Gastrocnemius medialis (tissue), 4 donors: ENCODE results near the gene MYL7. TPM values are rescaled to one million over a fixed set of nuclear protein-coding genes. Genes with fewer than 3 reads are reported as not detected.
"Not testable (repeated sequence)": the region's sequence is repeated elsewhere in the genome, so short reads cannot be mapped to it uniquely, and the experiment has no call there.

ENCODE experiments used
- ATAC-seq, 2 donors: fragments of 150-250 bp; one replicate each; pipeline ENCODE4 v1.9.1; 2016
- DNase-seq, 2 donors: peaks; one replicate each; pipeline ENCODE4 v3.0.0-alpha.2; 2019
- H3K27ac ChIP-seq, 4 donors: fragments of 200-600 bp; sonication (generic); 1 replicate in 1 of 4; 2 replicates in 3 of 4; pipeline ENCODE4 v1.5.1; 2016 to 2018; ENCODE audit warnings: mild to moderate bottlenecking in 2 of 4, moderate library complexity in 1 of 4
- H3K27me3 ChIP-seq, 3 donors: fragments of 200-600 bp; sonication (generic) in 2 of 3; 1 replicate in 1 of 3; 2 replicates in 2 of 3; pipeline versions ENCODE4 v1.5.1 to v1.6.0; 2016 to 2019; ENCODE audit warnings: mild to moderate bottlenecking in 1 of 3, moderate library complexity in 1 of 3
- H3K36me3 ChIP-seq, 2 donors: fragments of 200-600 bp; sonication (generic) in 1 of 2; one replicate each; pipeline ENCODE4 v1.5.1; 2017 to 2018
- H3K4me1 ChIP-seq, 2 donors: fragments of 200-600 bp; sonication (generic) in 1 of 2; one replicate each; pipeline ENCODE4 v1.5.1; 2016 to 2017; ENCODE audit warnings: mild to moderate bottlenecking in 2 of 2
- H3K4me3 ChIP-seq, 4 donors: fragments of 200-600 bp; sonication (generic) in 3 of 4; 1 replicate in 1 of 4; 2 replicates in 3 of 4; pipeline ENCODE4 v1.5.1; 2016 to 2019; ENCODE audit warnings: mild to moderate bottlenecking in 2 of 4
- H3K9me3 ChIP-seq, 3 donors: fragments of 200-600 bp; sonication (generic) in 2 of 3; 1 replicate in 1 of 3; 2 replicates in 2 of 3; pipeline ENCODE4 v1.5.1; 2016 to 2019
- POLR2A ChIP-seq, 2 donors: fragments of 450-650 bp; IDR thresholded peaks; one replicate each; pipeline ENCODE4 v1.6.1; 2017; ENCODE audit warnings: antibody characterized with exemption in 2 of 2, mild to moderate bottlenecking in 2 of 2, moderate library complexity in 2 of 2
- in situ Hi-C, 4 donors: fragments of 200-750 bp; cut with MboI; loops; one replicate each; pipeline versions ENCODE4 v1.15.0 to v1.8.0; 2017; ENCODE audit warnings: low sequenced_read_pairs in 4 of 4
- intact Hi-C: fragments of 100-400 bp; cut with DNase I; formaldehyde crosslinking; loops from one replicate; pipeline ENCODE4 v1.15.1; 2023; ENCODE audit warnings: low total_unique reads
- total RNA-seq, 4 donors: library from RNA; depleted of rRNA; stranded (reverse); fragments of >200 nt; gene quantifications; one replicate each; pipeline versions ENCODE4 v1.1.0 to v1.2.3, GENCODE V29; 2016
- TF ChIP-seq, protein P1 (sequence below), 5 experiments: fragments of 450-650 bp in 3 of 5; fragments of 200-600 bp in 2 of 5; sonication (generic) in 2 of 5; IDR thresholded peaks in 4 of 5; conservative IDR thresholded peaks in 1 of 5; 1 replicate in 4 of 5; 2 replicates in 1 of 5; pipeline ENCODE4 v1.5.1; 2016 to 2019; ENCODE audit warnings: antibody characterized with exemption in 5 of 5, mild to moderate bottlenecking in 3 of 5, moderate library complexity in 3 of 5

Gene MYL7
- total RNA-seq, 4 donors from 2014 or later, result 2.6 TPM; not detected in 3

DNA sequence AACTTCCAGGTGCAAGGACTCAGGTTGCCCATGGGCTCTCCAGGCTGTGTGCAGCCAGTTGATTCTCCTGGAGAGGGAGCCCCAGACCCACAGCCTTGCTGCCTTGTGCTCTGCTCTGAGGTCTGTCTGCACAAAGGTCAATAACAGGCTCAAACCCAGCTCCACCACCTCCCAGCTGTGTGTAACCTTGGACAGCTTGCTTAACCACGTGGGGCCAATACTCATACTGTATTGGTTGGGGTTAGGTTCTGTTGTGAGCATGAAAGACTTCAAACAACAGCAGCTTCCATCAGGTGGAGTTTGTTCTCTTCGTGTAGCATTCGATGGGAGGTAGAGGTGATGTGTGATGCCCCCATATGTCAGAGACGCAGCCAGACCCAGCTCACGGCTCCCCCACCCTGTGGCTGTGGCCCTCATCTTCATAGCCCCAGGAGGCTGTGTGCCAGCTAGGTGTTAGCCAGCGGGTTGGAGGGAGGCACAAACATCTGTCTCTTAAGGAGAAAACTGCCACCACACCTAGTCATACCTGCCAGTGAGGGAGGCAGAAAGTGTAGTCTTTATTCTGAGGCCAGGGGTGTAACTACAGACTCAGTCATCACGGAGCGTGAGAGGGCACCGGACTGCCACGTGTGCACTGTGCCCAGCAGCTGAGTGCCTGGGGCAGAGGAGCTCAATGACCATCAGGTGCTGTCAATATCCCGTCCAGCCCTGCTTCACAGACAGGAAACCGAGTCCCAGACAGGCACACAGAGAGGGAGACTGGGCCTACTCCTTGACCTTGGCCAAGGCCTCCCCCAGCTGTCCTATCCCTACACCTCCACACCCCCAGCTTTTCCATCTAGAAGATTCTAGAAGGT lies 9.7 kb downstream of the MYL7 start:
- in situ Hi-C loops, result no loop called here
- H3K27ac ChIP-seq, result no peak overlapping the region
- ATAC-seq, result no peak
- no peaks in the 10 kb centered on the region for H3K36me3 ChIP-seq
- intact Hi-C loops, result no loop called here
- no peaks in the 10 kb centered on the region for H3K9me3 ChIP-seq
- H3K4me3 ChIP-seq, result no peak overlapping the region
- TF ChIP-seq, protein P1, sequence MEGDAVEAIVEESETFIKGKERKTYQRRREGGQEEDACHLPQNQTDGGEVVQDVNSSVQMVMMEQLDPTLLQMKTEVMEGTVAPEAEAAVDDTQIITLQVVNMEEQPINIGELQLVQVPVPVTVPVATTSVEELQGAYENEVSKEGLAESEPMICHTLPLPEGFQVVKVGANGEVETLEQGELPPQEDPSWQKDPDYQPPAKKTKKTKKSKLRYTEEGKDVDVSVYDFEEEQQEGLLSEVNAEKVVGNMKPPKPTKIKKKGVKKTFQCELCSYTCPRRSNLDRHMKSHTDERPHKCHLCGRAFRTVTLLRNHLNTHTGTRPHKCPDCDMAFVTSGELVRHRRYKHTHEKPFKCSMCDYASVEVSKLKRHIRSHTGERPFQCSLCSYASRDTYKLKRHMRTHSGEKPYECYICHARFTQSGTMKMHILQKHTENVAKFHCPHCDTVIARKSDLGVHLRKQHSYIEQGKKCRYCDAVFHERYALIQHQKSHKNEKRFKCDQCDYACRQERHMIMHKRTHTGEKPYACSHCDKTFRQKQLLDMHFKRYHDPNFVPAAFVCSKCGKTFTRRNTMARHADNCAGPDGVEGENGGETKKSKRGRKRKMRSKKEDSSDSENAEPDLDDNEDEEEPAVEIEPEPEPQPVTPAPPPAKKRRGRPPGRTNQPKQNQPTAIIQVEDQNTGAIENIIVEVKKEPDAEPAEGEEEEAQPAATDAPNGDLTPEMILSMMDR (IDR thresholded peaks at IDR 0.05 in 4 of 5, conservative IDR thresholded peaks at IDR 0.05 in 1 of 5), result no peak
- TF ChIP-seq POLR2A (IDR thresholded peaks at IDR 0.05), result no peak
- no peaks in the 10 kb centered on the region for H3K27me3 ChIP-seq
- peaks cover 4 to 8% of the 10 kb centered on the region in 2 donors for H3K4me1 ChIP-seq
- no peak for DNase-seq

DNA sequence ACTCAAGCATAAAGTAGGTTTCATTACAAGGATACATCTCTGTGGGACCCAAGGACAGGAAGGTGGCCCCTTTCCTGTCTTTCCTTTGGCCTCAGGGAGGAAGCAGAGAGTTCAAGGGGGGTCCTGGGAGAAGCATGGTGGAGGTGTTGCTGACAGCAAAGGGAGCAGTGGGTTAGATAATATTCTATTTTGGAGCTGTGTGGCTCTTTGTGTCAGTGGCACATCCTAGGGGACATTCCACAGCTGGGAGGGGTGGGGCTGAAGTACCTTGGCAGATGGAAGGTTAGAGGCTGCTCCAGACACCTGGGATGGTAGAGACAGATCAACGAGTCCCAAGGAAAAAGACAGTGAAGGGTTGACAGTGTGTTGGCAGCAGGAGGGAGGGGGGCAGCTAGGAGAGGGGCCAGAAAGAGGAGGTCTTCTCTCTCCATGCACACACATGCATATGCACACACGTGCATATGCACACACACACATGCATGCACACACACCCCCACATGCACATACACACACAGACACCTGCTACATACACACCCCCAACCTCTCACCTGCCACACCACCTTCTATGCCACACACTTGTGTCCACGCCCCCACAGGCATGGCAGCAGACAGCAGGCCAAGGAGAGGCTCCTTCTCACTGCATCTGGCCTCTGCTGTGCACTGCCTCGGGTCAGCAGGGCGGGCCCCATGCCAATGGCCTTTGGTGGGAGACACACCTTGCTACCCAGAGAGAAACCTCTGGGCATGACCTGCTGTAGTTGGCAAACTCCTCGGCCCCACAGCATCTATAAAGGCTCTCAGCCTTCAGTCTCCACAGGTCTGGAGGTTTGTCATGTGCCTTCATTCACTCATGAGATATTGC lies 12.2 kb downstream of the MYL7 start:
- ATAC-seq (no peak), DNase-seq (no peak)
- no peaks in the 10 kb centered on the region for H3K9me3 ChIP-seq
- H3K4me3 ChIP-seq, result no peak overlapping the region
- intact Hi-C loops (loop anchor here (10.0 kb wide), 1 partner anchor 366 kb away; the partner anchor contains the start of gene NUDCD3), in situ Hi-C loops (no loop called here)
- no peak overlapping the region for H3K27ac ChIP-seq
- no peaks in the 10 kb centered on the region for H3K36me3 ChIP-seq
- peaks cover 4 to 8% of the 10 kb centered on the region in 2 donors for H3K4me1 ChIP-seq
- H3K27me3 ChIP-seq, result no peaks in the 10 kb centered on the region
- TF ChIP-seq POLR2A (IDR thresholded peaks at IDR 0.05), result no peak
- TF ChIP-seq, protein P1 (IDR thresholded peaks at IDR 0.05 in 4 of 5, conservative IDR thresholded peaks at IDR 0.05 in 1 of 5), result no peak

DNA sequence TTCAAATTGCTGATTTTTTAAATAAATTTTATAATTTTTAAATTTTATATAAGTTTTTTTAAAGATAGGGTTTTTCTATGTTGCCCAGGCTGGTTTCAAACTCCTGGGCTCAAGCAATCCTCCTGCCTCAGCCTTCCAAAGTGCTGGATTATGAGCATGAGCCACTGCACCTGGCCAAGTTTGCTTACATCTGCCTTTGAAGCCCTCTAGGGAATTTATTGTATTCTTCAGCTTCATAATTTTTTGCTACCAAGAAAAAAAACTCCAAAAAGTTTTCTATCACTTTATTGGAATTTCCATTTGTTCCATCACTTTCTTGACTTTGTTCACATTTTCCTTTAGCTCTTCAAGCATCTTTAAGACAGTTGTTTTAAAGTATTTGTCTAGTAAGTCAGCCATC lies 14.0 kb downstream of the MYL7 start:
- no peaks in the 10 kb centered on the region for H3K36me3 ChIP-seq
- peaks cover 7 to 14% of the 10 kb centered on the region in 2 donors for H3K4me1 ChIP-seq
- no peak overlapping the region for H3K4me3 ChIP-seq
- DNase-seq (no peak), ATAC-seq (no peak)
- no peaks in the 10 kb centered on the region for H3K27me3 ChIP-seq
- in situ Hi-C loops, result no loop called here
- no peak for TF ChIP-seq POLR2A (IDR thresholded peaks at IDR 0.05)
- TF ChIP-seq, protein P1 (IDR thresholded peaks at IDR 0.05 in 4 of 5, conservative IDR thresholded peaks at IDR 0.05 in 1 of 5), result no peak
- intact Hi-C loops, result loop anchor here (10.0 kb wide), 1 partner anchor 368 kb away; the partner anchor contains the start of gene NUDCD3
- no peaks in the 10 kb centered on the region for H3K9me3 ChIP-seq
- no peak overlapping the region for H3K27ac ChIP-seq

DNA sequence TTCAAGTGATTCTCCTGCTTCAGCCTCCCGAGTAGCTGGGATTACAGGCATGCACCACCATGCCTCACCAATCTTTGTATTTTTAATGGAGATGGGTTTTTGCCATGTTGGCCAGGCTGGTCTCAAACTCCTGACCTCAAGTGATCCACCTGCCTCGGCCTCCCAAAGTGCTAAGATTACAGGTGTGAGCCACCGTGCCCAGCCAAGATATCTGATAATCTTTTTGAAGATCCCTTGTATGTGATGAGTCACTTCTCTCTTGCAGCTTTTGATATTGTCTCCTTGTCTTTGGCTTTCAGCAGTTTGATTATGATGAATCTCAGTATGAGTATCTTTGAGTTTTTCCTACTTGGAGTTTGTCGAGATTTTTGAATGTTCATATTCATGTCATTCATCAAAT lies 14.6 kb downstream of the MYL7 start:
- DNase-seq, H3K27me3 ChIP-seq, H3K4me3 ChIP-seq, in situ Hi-C loops, H3K9me3 ChIP-seq, ATAC-seq, H3K27ac ChIP-seq, H3K36me3 ChIP-seq: not testable (repeated sequence)
- peaks cover 13 to 17% of the 10 kb centered on the region in 2 donors for H3K4me1 ChIP-seq
- intact Hi-C loops, result loop anchor here (10.0 kb wide), 1 partner anchor 368 kb away; the partner anchor contains the start of gene NUDCD3
